Cardiac fibroblast (primary cell): ENCODE data around the gene UNC5A.
A peak's percentile ranks its signal among the peaks of the same experiment; 100 is the strongest.

Source experiments
- DNase-seq, 2 donors: peaks; one replicate each; pipeline versions ENCODE4 v3.0.0 to v3.0.0-alpha.2; 2010; ENCODE audit warnings: low read depth in 2 of 2
- H3K4me3 ChIP-seq, 2 donors: replicated peaks in 1 of 2; 1 replicate in 1 of 2; 2 replicates in 1 of 2; pipeline ENCODE4 v1.5.1; 2011; ENCODE audit warnings: low read depth in 2 of 2, low read length in 2 of 2, mild to moderate bottlenecking in 2 of 2, moderate library complexity in 1 of 2
- TF ChIP-seq, protein P1 (sequence below): IDR thresholded peaks from one replicate; pipeline ENCODE4 v1.5.1; 2011; ENCODE audit warnings: low read depth, mild to moderate bottlenecking, low read length, inconsistent platforms

UNC5A gene

GRCh38 chr5:176799488-176799887, 10.9 kb upstream of the UNC5A start:
- TF ChIP-seq, protein P1, sequence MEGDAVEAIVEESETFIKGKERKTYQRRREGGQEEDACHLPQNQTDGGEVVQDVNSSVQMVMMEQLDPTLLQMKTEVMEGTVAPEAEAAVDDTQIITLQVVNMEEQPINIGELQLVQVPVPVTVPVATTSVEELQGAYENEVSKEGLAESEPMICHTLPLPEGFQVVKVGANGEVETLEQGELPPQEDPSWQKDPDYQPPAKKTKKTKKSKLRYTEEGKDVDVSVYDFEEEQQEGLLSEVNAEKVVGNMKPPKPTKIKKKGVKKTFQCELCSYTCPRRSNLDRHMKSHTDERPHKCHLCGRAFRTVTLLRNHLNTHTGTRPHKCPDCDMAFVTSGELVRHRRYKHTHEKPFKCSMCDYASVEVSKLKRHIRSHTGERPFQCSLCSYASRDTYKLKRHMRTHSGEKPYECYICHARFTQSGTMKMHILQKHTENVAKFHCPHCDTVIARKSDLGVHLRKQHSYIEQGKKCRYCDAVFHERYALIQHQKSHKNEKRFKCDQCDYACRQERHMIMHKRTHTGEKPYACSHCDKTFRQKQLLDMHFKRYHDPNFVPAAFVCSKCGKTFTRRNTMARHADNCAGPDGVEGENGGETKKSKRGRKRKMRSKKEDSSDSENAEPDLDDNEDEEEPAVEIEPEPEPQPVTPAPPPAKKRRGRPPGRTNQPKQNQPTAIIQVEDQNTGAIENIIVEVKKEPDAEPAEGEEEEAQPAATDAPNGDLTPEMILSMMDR, result no peak
- no peak overlapping the region for H3K4me3 ChIP-seq
- no peak for DNase-seq

GRCh38 chr5:176800024-176800423, 10.3 kb upstream of the UNC5A start:
- DNase-seq, result no peak
- TF ChIP-seq, protein P1, result no peak
- H3K4me3 ChIP-seq, result no peak overlapping the region

GRCh38 chr5:176802116-176802784, 8.1 kb upstream of the UNC5A start:
- no peak for DNase-seq
- no peak overlapping the region for H3K4me3 ChIP-seq
- TF ChIP-seq, protein P1, result no peak

DNA sequence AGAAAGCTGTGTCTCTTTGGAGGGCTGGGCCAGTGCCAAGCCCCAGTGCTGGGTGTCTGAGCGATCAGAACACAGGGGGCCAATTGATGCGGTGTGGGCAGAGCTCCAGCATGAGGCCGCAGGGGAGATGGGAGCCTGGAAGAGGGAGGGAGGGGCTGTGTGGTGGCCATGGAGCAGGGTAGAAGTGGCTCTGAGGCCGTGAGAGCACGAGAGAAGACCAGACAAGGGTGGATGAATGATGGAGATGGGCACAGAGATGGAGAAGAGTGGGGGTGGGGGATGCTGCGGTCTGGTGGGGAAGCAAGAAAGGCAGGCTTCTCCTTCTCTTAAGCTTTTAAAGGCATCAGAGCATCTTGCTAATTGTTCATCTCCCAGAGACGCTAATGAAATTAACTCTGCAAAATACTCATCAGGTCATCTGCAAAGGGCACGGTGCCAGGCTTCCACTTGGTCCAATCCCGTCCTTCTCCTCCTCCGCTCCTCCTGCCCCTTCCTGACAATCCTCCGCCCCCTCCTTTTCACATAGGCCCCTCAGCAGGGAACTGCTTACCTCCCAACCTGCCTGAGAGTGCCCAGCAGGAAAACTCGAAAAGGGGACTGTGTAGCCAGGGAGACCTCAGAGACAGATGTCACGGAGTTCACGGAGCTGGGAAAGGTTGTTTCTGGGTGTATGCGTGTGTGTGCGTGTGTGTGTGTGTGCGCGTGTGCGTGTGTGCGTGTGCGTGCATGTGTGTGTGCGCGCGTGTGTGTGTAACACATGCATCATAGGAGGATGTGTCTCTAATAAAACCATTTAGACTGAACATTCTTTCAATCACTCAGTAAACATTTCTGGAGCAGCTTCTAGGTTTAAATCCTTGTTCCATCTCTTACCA, 7.1 kb upstream of the UNC5A start:
- H3K4me3 ChIP-seq, result no peak overlapping the region
- no peak for DNase-seq
- TF ChIP-seq, protein P1, result no peak

GRCh38 chr5:176803943-176804498, 6.3 kb upstream of the UNC5A start:
- peak; percentile 35 to 55 for DNase-seq
- no peak overlapping the region for H3K4me3 ChIP-seq
- TF ChIP-seq, protein P1, result no peak

- peak; percentile 19 to 38 for DNase-seq
- TF ChIP-seq, protein P1, result no peak
- H3K4me3 ChIP-seq, result no peak overlapping the region
Observed at GRCh38 chr5:176806137-176806536, 4.2 kb upstream of the UNC5A start.
